CD4-positive, alpha-beta T cell treated with Interleukin-12 subunit alpha and Interleukin-12 subunit beta, for 1 hour (primary cell): ENCODE measurements around the gene PYROXD2.
"Not testable (repeated sequence)": the region's sequence is repeated elsewhere in the genome, so short reads cannot be mapped to it uniquely, and the experiment has no call there.

Experiments
- DNase-seq: peaks from one replicate; pipeline ENCODE4 v3.0.0-alpha.2; 2020

The PYROXD2 gene

DNA sequence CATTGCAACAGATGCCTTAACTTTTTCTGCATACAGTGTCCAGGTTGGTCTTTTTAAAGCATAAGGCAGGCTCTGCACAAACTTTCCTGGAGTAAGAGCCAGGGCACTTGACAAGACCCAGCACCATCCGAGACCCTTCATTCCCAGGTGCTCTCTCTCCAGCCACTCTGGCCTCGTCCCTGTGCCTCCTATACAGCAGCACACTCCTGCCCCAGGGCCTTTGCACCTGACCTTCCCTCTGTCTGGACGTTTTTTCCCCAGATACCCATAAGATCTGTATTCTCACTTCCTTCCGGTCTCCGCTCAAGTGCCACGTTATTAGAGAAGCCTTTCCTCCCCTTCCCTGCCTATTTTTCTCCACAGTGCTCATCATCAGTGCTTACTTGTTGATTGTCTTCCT lies 25.6 kb downstream of the PYROXD2 start:
- no peak for DNase-seq

DNA sequence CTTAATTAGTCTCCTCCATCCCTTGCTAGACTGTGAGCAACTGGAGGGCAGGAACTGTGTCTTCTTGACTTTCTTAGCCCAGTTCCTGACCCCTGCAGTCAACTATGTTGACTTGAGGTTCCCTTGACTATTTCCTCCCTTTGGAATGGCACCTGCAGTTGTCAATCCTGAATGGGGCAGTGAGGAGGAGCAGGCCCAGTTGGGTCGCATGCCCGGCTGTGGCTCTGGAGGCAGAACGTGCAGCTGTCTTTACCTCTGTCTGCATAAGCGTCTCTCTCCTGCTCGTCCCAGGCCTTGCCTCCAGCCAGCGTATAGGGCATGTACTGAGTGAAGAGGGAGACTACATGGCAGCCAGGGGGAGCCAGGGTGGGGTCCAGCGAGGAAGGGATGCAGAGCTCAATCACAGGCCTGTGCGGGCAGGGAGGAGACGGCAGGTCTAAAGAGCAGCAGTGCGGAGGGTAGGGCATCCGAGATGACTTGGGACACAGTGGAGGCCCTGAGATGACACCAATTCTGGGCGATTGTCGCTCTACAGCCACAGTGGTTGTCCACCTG lies 26.8 kb downstream of the PYROXD2 start:
- no peak for DNase-seq

- DNase-seq = no peak
These were observed 30.4 kb downstream of the PYROXD2 start for GRCh38 chr10:98384531-98385133.

GRCh38 chr10:98383869-98384268 lies 31.1 kb downstream of the PYROXD2 start:
- DNase-seq = no peak

GRCh38 chr10:98383134-98383667 lies 31.8 kb downstream of the PYROXD2 start:
- DNase-seq = not testable (repeated sequence)

- DNase-seq = no peak
These were observed 32.3 kb downstream of the PYROXD2 start for GRCh38 chr10:98382691-98383101.

- DNase-seq = no peak
These were observed 34.3 kb downstream of the PYROXD2 start for GRCh38 chr10:98380493-98381339.

- DNase-seq = no peak
These were observed 36.3 kb downstream of the PYROXD2 start for GRCh38 chr10:98378722-98379121.

GRCh38 chr10:98377536-98377935 lies 37.4 kb downstream of the PYROXD2 start:
- DNase-seq = no peak

DNA sequence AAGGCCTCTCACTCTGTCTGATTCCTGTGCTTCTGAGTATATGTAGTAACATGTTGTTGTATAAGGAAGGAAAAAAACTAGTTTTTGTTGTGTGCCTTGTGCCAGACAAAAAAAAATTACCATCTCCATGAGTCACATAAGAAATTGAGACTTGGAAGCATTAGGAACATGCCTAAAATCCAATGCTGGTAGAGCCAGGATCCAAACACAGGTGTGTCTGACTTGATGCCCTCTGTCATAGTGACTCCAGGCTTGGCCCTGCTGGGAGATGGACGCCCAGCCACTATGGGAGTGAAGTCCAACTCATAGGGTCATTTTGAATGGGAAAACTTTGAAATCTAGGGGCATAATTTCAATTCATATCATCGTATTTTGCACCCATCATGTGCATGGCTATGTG lies 38.0 kb downstream of the PYROXD2 start:
- DNase-seq = no peak

GRCh38 chr10:98376485-98376884 lies 38.5 kb downstream of the PYROXD2 start:
- DNase-seq = no peak

DNA sequence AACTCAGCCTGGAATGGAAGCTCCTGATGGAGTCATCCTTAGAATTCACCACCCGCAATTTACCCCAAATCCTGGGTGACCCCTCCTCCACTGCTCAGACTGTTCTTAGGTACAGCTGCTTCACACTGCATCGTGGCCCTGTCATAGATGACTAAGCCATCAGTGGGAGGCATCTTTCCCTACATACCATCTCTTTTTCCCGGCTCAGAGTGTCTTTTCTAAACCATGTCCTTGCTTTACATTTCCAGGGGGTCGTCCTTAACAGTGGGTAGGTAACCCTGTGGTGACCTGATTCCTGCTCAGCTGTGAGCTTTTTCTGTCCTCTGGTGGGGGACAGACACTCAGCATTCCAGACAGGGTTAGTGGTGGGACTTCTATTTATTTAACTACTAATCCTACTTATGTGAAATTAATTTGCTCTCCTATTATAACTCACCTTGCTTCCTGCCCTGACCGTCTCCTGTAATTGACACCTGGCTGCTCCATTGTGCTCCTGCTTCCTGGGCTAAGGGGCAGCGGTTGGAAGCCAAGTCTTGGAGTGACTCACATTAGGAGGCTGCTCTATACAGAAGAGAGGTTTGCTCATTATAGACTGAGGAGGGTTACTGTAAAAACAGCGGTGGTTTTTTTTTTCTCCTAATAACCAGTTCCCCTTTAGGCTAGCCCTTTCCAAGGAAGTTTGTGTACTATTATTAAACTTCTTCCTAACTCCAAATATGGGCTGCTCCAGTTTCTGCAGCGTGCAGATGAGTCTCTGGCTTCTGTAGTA lies 40.6 kb downstream of the PYROXD2 start:
- no peak for DNase-seq

DNA sequence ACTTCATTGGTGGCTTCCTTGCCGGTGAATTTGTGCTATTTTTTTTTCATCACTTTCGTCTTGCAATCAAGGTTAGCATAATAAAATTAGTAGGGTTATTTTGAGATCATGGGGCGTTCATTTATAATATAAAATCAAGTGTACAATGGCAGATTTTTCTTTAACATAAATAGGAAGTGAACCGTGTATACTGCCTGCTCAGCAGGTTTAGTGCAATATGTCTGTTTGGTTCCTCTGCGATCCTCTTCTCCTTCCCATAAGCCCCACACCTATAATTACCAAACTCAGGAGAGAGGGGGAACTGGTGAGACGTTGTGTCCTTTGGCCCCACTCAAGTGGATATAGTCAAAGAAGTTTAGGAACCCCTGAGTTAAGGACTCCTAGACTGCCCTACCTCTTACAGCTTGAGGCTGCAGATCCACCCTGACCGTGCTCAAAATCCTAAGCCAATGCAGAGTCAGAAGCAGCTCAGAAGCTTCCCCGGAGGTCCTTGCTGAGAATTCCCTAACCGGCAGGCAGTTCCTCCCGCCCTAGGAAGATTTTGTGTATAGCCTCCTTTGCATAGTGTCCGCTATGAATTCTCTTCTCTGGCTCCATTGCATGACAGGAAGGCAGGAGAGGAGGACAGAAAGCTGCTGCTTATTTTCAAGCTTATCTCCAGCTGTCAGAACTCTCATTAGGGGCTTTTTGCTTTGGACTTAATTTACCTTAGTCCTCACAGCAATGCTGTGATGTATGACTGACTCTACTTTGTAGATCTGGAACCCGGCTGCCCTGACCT lies 41.5 kb downstream of the PYROXD2 start:
- DNase-seq = no peak

DNA sequence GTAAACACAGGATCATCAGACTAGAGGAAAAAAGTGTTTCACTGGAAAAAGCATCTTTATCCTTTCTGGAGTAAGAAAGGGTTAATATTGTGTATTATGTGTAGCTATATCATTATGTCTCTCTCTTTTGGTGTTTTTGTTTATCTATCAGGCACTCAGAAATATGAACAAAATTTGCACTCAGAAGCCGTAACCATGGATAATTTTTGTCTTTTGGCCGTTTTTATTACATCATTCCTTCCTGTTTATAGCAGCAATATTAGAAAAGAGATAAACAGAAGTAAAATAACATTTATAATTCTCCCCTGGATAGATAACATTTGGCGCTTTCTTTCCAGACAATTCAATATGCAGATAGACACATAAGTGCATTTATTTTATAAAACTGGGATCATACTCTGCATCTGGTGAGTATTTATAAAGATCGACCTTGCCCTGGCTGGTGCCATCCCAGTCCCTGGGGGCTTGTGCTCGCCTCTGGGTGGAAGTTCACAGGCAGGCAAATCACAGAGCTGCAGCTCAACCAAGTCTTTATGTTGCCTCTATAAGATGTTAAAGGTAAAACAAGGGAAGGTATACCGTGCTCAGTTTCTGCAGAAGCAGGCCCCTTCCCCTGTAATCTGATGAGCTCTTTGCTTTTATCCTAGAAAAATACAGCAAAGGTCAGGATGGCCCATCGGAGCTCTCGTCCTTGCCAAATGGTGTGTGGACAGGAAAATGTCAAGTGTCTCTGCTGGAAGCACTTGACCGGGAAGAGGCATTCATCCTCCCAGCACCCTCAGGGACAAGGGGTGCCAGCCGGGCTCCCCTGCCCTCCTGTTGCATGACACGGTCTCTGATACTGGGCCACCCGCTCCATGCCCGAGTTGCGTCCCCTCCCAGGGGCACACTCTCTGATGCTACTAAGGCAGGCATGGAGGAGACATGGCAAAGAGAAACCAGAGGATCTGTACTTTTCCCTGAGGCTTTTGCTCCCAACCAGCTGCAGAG lies 43.9 kb downstream of the PYROXD2 start:
- DNase-seq = no peak

- DNase-seq = no peak
These were observed 45.2 kb downstream of the PYROXD2 start for GRCh38 chr10:98369801-98370200.

DNA sequence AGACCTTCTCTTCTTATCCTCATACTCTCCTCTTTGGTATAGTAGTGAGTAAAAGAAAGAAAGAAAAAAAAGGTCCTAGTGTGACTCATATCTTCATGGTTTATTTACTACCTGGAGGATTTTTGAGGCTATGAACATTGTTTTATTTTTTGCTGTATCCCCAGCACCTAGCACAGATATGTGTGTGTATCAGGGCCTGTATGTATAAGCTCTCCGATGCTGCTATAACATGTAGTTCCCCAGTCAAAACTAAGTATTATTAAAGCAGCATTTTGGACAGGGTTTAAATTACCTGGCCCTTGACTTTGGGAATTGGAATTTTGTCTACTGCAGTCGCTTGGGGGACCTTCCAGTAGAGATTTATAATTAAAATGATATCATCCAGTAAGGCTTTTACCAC lies 46.3 kb downstream of the PYROXD2 start:
- no peak for DNase-seq

DNA sequence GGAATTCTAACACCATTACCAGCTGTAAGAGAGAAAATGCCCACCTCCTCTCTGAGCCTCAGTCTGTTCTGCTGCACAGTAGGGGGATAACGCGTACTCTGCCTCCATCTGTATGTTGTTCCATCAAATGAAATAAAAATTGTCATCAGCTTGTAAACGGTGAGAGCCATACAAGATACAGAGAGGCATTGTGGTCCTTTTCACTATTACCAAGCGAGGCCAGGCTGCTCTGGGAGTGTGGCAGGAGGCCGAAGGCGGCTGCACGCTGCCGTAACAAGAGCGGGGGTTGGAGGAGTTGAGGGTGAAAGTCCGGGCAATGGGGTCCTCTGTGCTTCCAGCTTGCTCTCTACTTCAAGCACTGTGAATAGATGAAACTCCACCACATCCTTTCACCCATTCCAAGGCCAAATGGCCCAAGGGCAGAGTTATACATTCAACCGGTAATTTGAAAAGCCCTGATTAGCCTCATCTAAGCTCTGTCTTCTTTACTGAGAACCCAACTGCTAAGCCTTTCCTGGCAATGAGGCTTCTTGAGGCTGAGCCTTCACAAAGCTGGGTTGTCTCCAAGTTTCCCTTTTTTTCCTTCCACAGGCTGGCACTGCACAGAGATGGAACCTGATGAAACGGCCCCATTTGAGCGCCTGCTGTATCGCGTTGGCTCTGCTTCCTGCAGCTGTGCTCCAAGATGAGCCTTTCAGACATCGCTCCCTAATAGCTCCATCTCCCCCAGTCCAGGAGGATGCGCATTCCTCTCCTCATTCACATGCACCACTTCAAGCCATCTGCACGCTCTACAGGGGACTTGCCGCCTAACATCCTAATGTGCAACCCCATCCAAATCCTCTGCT lies 47.2 kb downstream of the PYROXD2 start:
- DNase-seq = no peak

DNA sequence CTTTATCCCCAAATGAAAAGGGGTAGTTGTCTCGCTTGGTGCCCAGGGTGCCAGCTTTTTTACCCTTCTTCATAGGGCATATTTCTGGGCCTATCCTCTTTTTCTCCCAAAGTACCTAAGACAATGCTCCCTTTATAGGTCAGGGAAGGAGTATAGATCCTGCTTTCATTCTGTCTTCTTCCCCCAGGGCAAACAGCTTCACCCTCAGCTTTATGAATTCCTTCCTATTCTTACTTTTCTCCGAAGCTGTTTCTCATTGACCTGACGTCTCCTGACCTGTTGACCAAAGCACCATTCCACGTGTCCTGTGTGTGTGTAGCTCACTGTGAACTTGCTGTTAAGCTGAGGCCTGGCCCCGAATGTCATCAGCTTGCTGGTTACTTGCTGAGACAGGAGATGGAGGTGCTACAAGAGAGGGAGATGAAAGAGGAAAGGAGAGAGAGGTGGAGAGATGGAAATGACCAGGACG lies 48.9 kb downstream of the PYROXD2 start:
- no peak for DNase-seq

GRCh38 chr10:98365406-98366061 lies 49.4 kb downstream of the PYROXD2 start:
- DNase-seq = no peak
